Measurements from ENCODE around the gene ATP6V0B. TPM values are rescaled to one million over a fixed set of nuclear protein-coding genes. Genes with fewer than 3 reads are reported as not detected.

The ATP6V0B gene
- polyA plus RNA-seq, 1 donor, result 113 TPM

DNA sequence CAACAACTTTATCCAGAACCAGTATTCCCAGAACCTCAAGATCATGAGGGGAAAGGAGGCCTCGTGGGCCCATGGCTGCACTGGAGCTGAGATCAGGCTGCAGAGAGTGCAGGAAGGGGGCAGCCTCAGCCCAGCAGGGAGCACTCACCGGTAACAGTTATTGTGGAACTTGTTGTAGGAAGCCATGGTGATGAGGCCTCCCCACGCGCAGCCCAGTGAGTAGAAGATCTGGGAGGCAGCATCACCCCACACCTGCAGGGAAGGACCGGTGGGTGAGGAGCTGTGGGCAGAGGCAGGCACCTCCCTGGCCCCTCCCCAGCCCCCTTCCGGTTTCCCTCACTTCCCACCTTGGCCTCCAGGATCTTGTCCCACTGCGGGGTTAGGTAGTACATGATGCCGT, 27.4 kb downstream of the ATP6V0B start:
- H3K36me3 ChIP-seq (ENCODE audit: control insufficient read depth, insufficient read depth, low read length), result no peaks in the 10 kb centered on the region
- H3K4me3 ChIP-seq (ENCODE audit: low read length), result no peak overlapping the region
- no peaks in the 10 kb centered on the region for H3K27me3 ChIP-seq (ENCODE audit: control insufficient read depth, insufficient read depth, low read length)
- no peaks in the 10 kb centered on the region for H3K9me3 ChIP-seq (ENCODE audit: control insufficient read depth, low read depth, low read length)
- WGBS (ENCODE audit: insufficient coverage, low lambda C conversion rate), result no CpG with 5 or more reads among the region's 8 CpGs
- peaks cover 13% of the 10 kb centered on the region for H3K4me1 ChIP-seq (ENCODE audit: control insufficient read depth, insufficient read depth, low read length)
- no peak overlapping the region for H3K27ac ChIP-seq (ENCODE audit: low read length)
- no peak for DNase-seq

DNA sequence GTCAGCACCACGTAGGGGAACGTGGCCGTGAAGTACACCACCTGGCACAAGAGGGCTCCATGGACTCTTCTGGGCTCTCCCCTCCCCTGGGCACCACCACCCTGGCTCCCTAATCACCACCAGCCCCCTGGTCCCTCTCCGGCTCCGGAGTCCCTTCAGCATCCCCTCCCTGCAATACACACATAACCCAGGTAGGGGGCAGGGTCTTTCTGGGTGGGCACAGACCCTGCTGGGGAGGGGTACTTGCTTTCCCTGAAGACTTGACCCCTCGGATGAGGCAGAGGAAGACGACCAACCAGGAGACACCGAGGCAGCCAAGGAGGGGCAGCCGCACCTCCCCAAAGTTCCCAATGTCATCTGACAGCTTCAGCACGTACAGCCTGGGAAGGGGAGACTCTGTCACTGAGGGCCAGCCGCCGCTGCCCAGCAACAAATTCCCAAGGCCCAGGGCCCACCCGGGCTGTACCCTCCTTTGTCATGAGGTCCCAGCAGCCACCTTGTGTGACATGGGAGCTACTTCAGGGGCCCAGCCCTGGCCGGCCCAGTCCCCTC, 27.9 kb downstream of the ATP6V0B start:
- Histone ChIP-seq H3K27ac (ENCODE audit: low read length) (no peak overlapping the region), H3K4me3 (ENCODE audit: low read length) (no peak overlapping the region), H3K27me3 (ENCODE audit: control insufficient read depth, insufficient read depth, low read length) (no peaks in the 10 kb centered on the region), H3K4me1 (ENCODE audit: control insufficient read depth, insufficient read depth, low read length) (peaks cover 8% of the 10 kb centered on the region), H3K36me3 (ENCODE audit: control insufficient read depth, insufficient read depth, low read length) (no peaks in the 10 kb centered on the region), H3K9me3 (ENCODE audit: control insufficient read depth, low read depth, low read length) (no peaks in the 10 kb centered on the region)
- WGBS (ENCODE audit: insufficient coverage, low lambda C conversion rate), result no CpG with 5 or more reads among the region's 14 CpGs
- DNase-seq, result no peak

DNA sequence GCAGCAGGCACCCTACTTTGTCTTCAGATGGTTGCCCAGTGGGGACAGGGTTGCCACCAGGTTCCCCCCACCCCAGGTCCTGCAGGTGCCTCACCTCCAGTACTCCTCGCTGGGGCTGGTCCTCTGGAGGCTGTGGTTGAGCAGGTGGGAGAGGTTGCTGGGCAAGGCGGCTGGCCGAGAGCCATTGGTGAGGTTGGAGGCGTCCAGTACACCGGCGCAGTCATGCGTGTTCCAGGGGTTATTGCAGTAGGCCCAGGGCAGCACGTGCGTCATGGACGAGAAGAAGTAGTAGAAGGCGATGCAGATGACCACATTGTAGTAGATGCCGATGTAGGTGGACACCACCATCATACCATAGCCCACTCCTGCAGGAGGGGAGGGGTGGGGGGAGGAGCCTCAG, 33.5 kb downstream of the ATP6V0B start:
- Histone ChIP-seq H3K9me3 (ENCODE audit: control insufficient read depth, low read depth, low read length) (peaks cover 3% of the 10 kb centered on the region), H3K4me3 (ENCODE audit: low read length) (no peak overlapping the region), H3K27me3 (ENCODE audit: control insufficient read depth, insufficient read depth, low read length) (no peaks in the 10 kb centered on the region), H3K27ac (ENCODE audit: low read length) (no peak overlapping the region), H3K36me3 (ENCODE audit: control insufficient read depth, insufficient read depth, low read length) (no peaks in the 10 kb centered on the region), H3K4me1 (ENCODE audit: control insufficient read depth, insufficient read depth, low read length) (peaks cover 7% of the 10 kb centered on the region)
- WGBS (ENCODE audit: insufficient coverage, low lambda C conversion rate), result no CpG with 5 or more reads among the region's 12 CpGs
- DNase-seq, result no peak

DNA sequence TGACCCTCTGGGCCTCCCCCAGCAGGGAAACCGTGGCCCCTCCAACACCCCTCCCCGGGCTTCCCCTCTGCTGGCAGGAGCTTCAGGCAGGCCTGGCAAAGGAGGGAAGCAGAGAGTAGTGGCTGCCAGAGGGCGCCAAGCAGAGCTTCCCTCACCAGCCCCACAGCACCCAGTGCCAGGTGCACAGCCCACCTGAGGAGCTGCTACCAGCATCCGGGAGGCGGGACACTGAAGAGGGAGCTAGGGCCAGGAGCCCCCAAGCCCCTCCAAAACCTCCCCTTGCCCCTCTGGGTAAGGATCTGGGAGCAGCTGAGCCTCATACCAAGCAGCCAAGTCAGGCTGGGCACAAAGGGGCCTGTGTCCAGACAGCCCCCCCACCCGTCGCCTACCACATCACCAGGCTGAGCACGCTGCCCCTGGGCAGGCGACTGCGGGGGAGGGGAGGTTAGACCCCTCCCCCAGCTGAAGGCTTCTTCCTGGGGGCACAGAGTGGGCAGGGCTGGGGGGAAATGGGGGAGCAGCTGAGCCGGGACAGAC, 36.2 kb downstream of the ATP6V0B start:
- Histone ChIP-seq H3K27ac (ENCODE audit: low read length) (no peak overlapping the region), H3K9me3 (ENCODE audit: control insufficient read depth, low read depth, low read length) (peaks cover 3% of the 10 kb centered on the region), H3K4me3 (ENCODE audit: low read length) (no peak overlapping the region), H3K27me3 (ENCODE audit: control insufficient read depth, insufficient read depth, low read length) (no peaks in the 10 kb centered on the region), H3K4me1 (ENCODE audit: control insufficient read depth, insufficient read depth, low read length) (peaks cover 11% of the 10 kb centered on the region), H3K36me3 (ENCODE audit: control insufficient read depth, insufficient read depth, low read length) (no peaks in the 10 kb centered on the region)
- no CpG with 5 or more reads among the region's 11 CpGs for WGBS (ENCODE audit: insufficient coverage, low lambda C conversion rate)
- DNase-seq, result no peak

DNA sequence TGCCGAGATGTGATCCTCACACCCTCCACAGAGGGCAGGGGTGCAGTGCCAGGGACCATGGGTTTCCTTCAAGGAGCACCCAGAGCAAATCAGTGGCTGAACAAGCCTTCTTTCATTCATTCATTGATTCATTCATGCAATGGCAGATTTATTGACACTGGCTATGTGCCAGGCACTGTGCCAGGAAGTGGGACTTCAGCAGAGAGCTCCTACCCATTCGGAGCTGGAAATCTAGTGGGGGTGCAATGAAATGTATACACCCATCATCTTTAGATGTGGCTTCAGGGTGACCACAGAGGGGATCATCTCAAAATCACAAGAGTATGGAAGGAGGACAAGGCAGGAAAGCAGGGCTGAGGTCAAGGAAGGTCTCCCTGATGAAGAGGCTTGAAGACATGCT, 37.6 kb downstream of the ATP6V0B start:
- Histone ChIP-seq H3K4me1 (ENCODE audit: control insufficient read depth, insufficient read depth, low read length) (peaks cover 11% of the 10 kb centered on the region), H3K4me3 (ENCODE audit: low read length) (no peak overlapping the region), H3K9me3 (ENCODE audit: control insufficient read depth, low read depth, low read length) (peaks cover 3% of the 10 kb centered on the region), H3K36me3 (ENCODE audit: control insufficient read depth, insufficient read depth, low read length) (no peaks in the 10 kb centered on the region), H3K27ac (ENCODE audit: low read length) (no peak overlapping the region), H3K27me3 (ENCODE audit: control insufficient read depth, insufficient read depth, low read length) (no peaks in the 10 kb centered on the region)
- WGBS (ENCODE audit: insufficient coverage, low lambda C conversion rate), result no CpG with 5 or more reads among the region's 2 CpGs
- no peak for DNase-seq

DNA sequence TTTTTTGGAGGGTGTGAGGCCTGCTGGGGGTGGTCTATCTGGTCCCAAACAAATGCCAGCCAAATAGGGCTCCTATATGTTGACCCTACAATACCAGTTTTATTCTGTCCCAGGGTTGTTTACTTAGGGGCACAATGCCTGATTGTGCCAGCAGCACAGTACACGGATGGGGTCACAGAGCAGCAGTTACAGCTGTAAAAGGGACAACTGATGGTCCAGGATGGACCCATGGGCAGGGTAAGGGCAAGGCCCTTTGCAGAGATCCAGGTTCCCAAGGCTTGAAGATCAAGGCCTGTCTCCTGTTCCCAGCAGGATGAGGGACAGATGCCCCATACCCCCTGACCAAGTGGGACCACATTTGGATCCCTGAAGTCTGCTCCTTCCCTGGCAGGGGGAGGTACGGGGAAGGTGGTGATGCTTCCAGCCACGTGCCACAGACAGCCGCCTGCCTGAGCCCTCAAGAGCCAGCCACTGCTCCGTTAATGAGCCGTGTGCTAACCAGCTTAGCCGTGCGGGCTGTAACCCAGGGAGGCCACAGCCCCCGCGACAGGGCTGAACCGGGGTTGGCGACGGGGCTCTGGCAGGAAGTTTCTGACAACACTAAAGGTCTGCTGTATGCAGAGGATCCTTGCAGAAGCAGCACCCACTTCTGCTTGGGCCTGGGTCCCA, 38.3 kb downstream of the ATP6V0B start:
- DNase-seq, result no peak
- Histone ChIP-seq H3K4me1 (ENCODE audit: control insufficient read depth, insufficient read depth, low read length) (peaks cover 11% of the 10 kb centered on the region), H3K4me3 (ENCODE audit: low read length) (no peak overlapping the region), H3K27me3 (ENCODE audit: control insufficient read depth, insufficient read depth, low read length) (no peaks in the 10 kb centered on the region), H3K27ac (ENCODE audit: low read length) (no peak overlapping the region), H3K36me3 (ENCODE audit: control insufficient read depth, insufficient read depth, low read length) (no peaks in the 10 kb centered on the region), H3K9me3 (ENCODE audit: control insufficient read depth, low read depth, low read length) (peaks cover 3% of the 10 kb centered on the region)
- no CpG with 5 or more reads among the region's 13 CpGs for WGBS (ENCODE audit: insufficient coverage, low lambda C conversion rate)

DNA sequence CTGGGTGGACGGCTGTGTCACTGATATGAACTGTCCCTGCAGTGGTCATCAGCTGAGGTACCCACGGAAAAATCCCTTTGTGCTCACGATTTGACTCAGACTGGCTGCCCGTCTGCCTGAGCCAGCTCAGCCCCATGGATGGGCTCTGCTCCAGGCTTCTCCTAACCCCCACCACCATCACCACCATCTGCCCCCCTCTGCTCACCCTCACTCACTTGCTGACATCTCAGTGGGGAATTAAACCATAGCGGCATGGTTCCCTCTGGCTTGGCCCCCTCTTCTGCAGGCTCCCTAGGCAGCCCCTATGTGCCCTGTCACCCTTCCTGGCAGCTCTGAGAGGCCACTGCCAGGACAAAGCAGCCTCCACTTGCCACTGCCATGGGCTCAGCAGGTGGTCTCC, 39.2 kb downstream of the ATP6V0B start:
- no CpG with 5 or more reads among the region's 5 CpGs for WGBS (ENCODE audit: insufficient coverage, low lambda C conversion rate)
- Histone ChIP-seq H3K36me3 (ENCODE audit: control insufficient read depth, insufficient read depth, low read length) (no peaks in the 10 kb centered on the region), H3K4me1 (ENCODE audit: control insufficient read depth, insufficient read depth, low read length) (peaks cover 11% of the 10 kb centered on the region), H3K9me3 (ENCODE audit: control insufficient read depth, low read depth, low read length) (peaks cover 3% of the 10 kb centered on the region), H3K4me3 (ENCODE audit: low read length) (no peak overlapping the region), H3K27ac (ENCODE audit: low read length) (no peak overlapping the region), H3K27me3 (ENCODE audit: control insufficient read depth, insufficient read depth, low read length) (no peaks in the 10 kb centered on the region)
- no peak for DNase-seq

DNA sequence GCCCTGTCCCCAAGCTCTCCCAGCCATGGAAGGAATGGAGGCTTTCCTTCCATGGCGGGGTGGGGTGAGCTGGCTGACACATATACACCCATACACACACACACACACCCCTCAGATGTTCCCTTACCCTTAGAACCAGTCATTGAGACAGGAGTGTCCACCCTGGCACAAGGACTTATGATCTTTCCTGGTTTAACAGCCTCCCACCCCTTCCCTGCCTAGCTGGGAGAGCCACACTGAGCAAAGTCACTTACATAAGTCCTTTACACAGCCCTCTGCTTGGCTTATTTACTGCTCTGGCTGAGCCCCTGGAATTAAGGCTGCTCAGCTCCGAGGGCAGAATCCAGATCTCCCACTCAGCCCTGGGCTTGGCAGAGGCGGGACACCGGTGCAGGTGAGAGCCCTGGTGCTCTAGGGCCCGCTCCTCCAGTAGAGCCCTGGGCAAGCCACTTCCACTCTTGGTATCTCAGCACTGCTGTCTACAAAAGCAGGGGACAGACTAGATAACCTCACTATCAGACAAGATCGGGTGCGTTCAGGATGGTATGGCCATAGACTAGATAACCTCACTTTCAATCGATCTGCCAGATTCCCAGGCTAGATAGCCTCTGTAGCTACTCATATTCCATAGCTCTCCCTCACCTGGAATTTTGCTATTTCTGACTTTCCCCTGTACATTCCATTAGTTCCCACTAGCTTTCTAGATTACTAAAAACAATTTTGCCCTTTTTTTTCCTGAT, 39.8 kb downstream of the ATP6V0B start:
- Histone ChIP-seq H3K36me3 (ENCODE audit: control insufficient read depth, insufficient read depth, low read length) (no peaks in the 10 kb centered on the region), H3K27ac (ENCODE audit: low read length) (no peak overlapping the region), H3K9me3 (ENCODE audit: control insufficient read depth, low read depth, low read length) (peaks cover 3% of the 10 kb centered on the region), H3K4me3 (ENCODE audit: low read length) (no peak overlapping the region), H3K4me1 (ENCODE audit: control insufficient read depth, insufficient read depth, low read length) (peaks cover 11% of the 10 kb centered on the region), H3K27me3 (ENCODE audit: control insufficient read depth, insufficient read depth, low read length) (no peaks in the 10 kb centered on the region)
- no peak for DNase-seq
- no CpG with 5 or more reads among the region's 8 CpGs for WGBS (ENCODE audit: insufficient coverage, low lambda C conversion rate)

DNA sequence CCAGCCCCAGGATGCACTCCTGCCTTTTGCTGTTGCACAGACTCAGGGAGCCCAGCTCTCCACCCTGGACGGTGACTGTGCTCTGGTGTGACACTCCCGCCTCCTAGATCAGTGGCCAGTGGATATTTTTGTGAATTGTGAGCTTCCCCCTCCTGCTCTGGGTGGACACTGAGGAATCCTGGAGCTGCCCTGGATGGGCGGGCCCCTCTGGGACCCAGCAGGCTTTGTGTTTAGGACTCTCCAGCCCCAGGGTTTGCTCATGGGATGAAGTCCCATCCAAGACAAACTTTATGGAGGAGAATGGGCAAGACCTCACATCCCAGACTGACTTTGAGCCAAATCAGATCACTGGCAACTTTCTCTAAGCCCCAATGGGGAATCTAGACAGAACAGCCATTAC, 40.4 kb downstream of the ATP6V0B start:
- no CpG with 5 or more reads among the region's 3 CpGs for WGBS (ENCODE audit: insufficient coverage, low lambda C conversion rate)
- no peaks in the 10 kb centered on the region for H3K36me3 ChIP-seq (ENCODE audit: control insufficient read depth, insufficient read depth, low read length)
- no peak overlapping the region for H3K27ac ChIP-seq (ENCODE audit: low read length)
- no peak for DNase-seq
- no peak overlapping the region for H3K4me3 ChIP-seq (ENCODE audit: low read length)
- peaks cover 11% of the 10 kb centered on the region for H3K4me1 ChIP-seq (ENCODE audit: control insufficient read depth, insufficient read depth, low read length)
- H3K9me3 ChIP-seq (ENCODE audit: control insufficient read depth, low read depth, low read length), result peaks cover 3% of the 10 kb centered on the region
- no peaks in the 10 kb centered on the region for H3K27me3 ChIP-seq (ENCODE audit: control insufficient read depth, insufficient read depth, low read length)

DNA sequence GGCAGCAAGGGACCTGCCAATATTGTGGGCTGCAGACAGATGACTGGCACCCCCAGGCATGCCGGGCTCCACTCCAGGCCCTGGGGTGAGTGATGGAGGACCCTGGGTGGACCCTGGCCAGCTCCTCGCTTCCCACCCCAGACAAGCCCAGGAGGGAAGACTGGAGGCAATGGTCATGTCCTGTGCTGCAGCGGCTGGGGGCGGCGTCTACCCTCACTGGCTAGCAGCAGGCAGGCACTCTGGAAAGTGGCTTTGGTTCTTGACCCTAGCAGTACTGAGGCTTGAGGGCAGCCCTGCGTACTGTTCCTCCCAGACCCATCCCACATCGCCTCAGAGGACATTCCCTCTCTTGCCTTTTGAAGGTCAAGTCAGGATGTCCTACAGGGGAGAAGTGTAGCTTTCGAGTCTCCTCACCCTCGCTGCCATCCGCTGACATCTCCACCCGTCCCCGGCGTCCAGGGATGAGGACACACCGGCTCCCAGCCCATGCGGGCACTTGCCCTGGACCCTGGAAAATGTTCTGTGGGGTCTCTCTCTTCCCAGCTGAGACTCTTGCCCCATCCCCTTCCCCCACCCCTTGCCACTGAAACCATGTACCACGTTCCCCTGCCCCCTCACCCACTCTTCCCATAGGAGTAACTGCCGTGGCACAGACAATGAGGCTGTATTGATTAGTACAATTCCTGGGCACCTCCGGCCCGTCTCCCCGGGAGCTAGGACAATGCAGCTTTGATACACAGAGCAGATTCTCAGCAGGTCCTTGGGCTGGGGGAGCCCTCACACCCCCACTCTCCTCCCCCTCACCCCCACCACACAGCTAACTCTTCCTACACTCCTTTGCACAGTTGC, 41.5 kb downstream of the ATP6V0B start:
- no peaks in the 10 kb centered on the region for H3K27me3 ChIP-seq (ENCODE audit: control insufficient read depth, insufficient read depth, low read length)
- no peaks in the 10 kb centered on the region for H3K9me3 ChIP-seq (ENCODE audit: control insufficient read depth, low read depth, low read length)
- no peak for DNase-seq
- no peaks in the 10 kb centered on the region for H3K36me3 ChIP-seq (ENCODE audit: control insufficient read depth, insufficient read depth, low read length)
- WGBS (ENCODE audit: insufficient coverage, low lambda C conversion rate), result no CpG with 5 or more reads among the region's 20 CpGs
- no peak overlapping the region for H3K4me3 ChIP-seq (ENCODE audit: low read length)
- H3K4me1 ChIP-seq (ENCODE audit: control insufficient read depth, insufficient read depth, low read length), result peaks cover 9% of the 10 kb centered on the region
- no peak overlapping the region for H3K27ac ChIP-seq (ENCODE audit: low read length)
